CD4-positive, CD25-positive, alpha-beta regulatory T cell (primary cell): ENCODE results near the gene MPHOSPH9. TPM values are rescaled to one million over a fixed set of nuclear protein-coding genes. Genes with fewer than 3 reads are reported as not detected.
"Not testable (repeated sequence)": the region's sequence is repeated elsewhere in the genome, so short reads cannot be mapped to it uniquely, and the experiment has no call there.

Source experiments
- ATAC-seq, 2 donors: fragments of 150-1000 bp; cut with Tn5 transposase; one replicate each; pipeline ENCODE4 v1.10.0; 2021; ENCODE audit warnings: low read depth in 2 of 2, moderate number of reproducible peaks in 2 of 2, moderate library complexity in 1 of 2
- DNase-seq, 3 donors: peaks; one replicate each; pipeline versions ENCODE4 v3.0.0 to v3.0.0-alpha.2; 2012 to 2022; ENCODE audit warnings: mixed read lengths in 1 of 3
- H3K27ac ChIP-seq: one replicate; pipeline ENCODE4 v1.7.0; 2013; ENCODE audit warnings: mild to moderate bottlenecking, low read length; ENCODE audit not compliant: insufficient read depth, poor library complexity, severe bottlenecking
- H3K27me3 ChIP-seq: one replicate; pipeline ENCODE4 v1.7.0; 2013; ENCODE audit warnings: low read length; ENCODE audit not compliant: control insufficient read depth, insufficient read depth
- H3K36me3 ChIP-seq: one replicate; pipeline ENCODE4 v1.7.0; 2013; ENCODE audit warnings: mild to moderate bottlenecking, low read length, moderate library complexity; ENCODE audit not compliant: control insufficient read depth, insufficient read depth
- H3K4me1 ChIP-seq: 2 replicates; pipeline ENCODE4 v1.7.0; 2013; ENCODE audit warnings: mild to moderate bottlenecking, low read length; ENCODE audit not compliant: insufficient read depth, control insufficient read depth, poor library complexity, severe bottlenecking
- H3K4me3 ChIP-seq: one replicate; pipeline ENCODE4 v1.7.0; 2013; ENCODE audit warnings: low read depth, mild to moderate bottlenecking, low read length, moderate library complexity
- H3K9me3 ChIP-seq, 2 experiments: 1 replicate in 1 of 2; 2 replicates in 1 of 2; pipeline ENCODE4 v1.7.0; 2013; ENCODE audit warnings: low read length in 2 of 2, mild to moderate bottlenecking in 1 of 2, moderate library complexity in 1 of 2; ENCODE audit not compliant: control insufficient read depth in 2 of 2
- H3K27ac Mint-ChIP-seq, 3 donors: one replicate each; pipeline ENCODE4 v1.8.0; 2020 to 2022; ENCODE audit warnings: mild to moderate bottlenecking in 3 of 3, mixed read lengths in 3 of 3, moderate library complexity in 2 of 3
- H3K27me3 Mint-ChIP-seq: one replicate; pipeline ENCODE4 v1.8.0; 2022; ENCODE audit warnings: mild to moderate bottlenecking, mixed read lengths
- H3K36me3 Mint-ChIP-seq: one replicate; pipeline ENCODE4 v1.8.0; 2020; ENCODE audit warnings: mixed read lengths
- H3K4me1 Mint-ChIP-seq, 4 donors: one replicate each; pipeline ENCODE4 v1.8.0; 2020 to 2022; ENCODE audit warnings: mixed read lengths in 4 of 4, mild to moderate bottlenecking in 1 of 4
- H3K4me3 Mint-ChIP-seq, 4 donors: one replicate each; pipeline ENCODE4 v1.8.0; 2020 to 2022; ENCODE audit warnings: mild to moderate bottlenecking in 4 of 4, mixed read lengths in 4 of 4, moderate library complexity in 3 of 4
- H3K9me3 Mint-ChIP-seq, 7 donors: one replicate each; pipeline ENCODE4 v1.8.0; 2020 to 2022; ENCODE audit warnings: mixed read lengths in 7 of 7, mild to moderate bottlenecking in 3 of 7, moderate library complexity in 2 of 7
- polyA plus RNA-seq, 4 donors: library from polyadenylated mRNA; unstranded; fragments of 300-500 nt; fragmentation: Illumina TruSeq; gene quantifications; one replicate each; pipeline ENCODE4 v1.2.3, GENCODE V29; 2021
- total RNA-seq: library from RNA; stranded (reverse); gene quantifications from one replicate; pipeline ENCODE4 v1.2.3, GENCODE V29; 2022

MPHOSPH9 gene
- total and polyA plus RNA-seq, 5 donors from 2014 or later, result 30.9 to 83.5 (median 48.2) TPM

DNA sequence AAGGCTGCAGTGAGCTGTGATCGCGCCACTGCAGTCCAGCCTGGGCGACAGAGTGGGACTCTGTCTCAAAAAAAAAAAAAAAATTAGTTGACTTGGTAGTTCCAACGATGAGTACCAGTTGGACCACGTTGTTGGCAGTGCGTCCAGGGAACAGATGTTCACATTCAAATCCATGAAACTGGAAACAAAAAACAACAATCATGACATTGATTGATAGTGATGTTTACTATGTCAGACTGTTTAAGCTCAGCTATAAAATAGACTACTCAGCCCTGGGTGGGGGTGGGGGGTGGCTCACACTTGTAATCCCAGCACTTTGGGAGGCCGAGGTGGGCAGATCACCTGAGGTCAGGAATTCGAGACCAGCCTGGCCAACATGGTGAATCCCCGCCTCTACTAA is 19.4 kb upstream of the MPHOSPH9 start:
- H3K27me3 Mint-ChIP-seq, H3K9me3 Mint-ChIP-seq, H3K4me3 Mint-ChIP-seq, H3K27ac ChIP-seq, H3K9me3 ChIP-seq, H3K27me3 ChIP-seq, ATAC-seq, H3K4me3 ChIP-seq, H3K4me1 ChIP-seq, DNase-seq: not testable (repeated sequence)
- peaks cover 46% of the 10 kb centered on the region for H3K36me3 ChIP-seq
- H3K4me1 Mint-ChIP-seq, result peaks cover 9 to 50% (median 31%) of the 10 kb centered on the region in 4 donors
- H3K36me3 Mint-ChIP-seq, result peaks cover 33% of the 10 kb centered on the region
- H3K27ac Mint-ChIP-seq, result peak overlapping the region in 1 of 3 donors; percentile 48

DNA sequence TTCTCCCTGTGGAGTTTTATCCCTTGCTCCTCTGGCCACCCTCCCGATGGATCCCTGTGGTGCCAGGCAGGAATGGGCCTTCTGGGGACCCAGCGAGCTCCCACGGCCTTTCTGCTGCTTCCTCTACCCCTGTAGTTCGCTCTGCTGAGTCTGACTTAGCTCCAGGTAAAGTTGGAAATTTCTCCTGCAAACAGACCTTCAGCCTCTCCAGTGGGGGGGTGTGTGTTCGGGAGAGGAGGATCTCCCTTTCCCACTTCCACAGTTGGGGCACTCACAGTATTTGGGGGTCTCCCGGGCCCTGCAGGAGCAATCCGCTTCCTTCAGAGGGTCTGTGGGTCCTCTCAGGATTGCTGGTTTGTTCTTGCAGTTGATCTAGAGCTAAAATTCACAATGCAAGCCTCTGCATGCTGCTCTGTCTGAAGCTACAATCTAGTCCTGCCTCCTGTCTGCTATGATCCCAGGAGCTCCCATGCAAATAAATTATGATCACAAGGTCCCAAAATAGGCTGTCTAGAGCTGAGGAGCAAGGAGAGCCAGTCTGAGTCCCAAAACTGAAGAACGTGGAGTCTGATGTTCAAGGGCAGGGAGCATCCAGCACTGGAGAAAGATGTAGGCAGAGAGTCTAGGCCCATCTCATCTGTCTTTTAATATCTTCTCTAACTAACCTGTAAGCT is 18.6 kb upstream of the MPHOSPH9 start:
- H3K36me3 ChIP-seq, result peaks cover 43% of the 10 kb centered on the region
- H3K27ac ChIP-seq, result no peak overlapping the region
- Mint-ChIP-seq H3K9me3 (no peaks in the 10 kb centered on the region), H3K27me3 (no peaks in the 10 kb centered on the region), H3K27ac (peak overlapping the region in 2 of 3 donors; percentile 54 to 66), H3K4me1 (peaks cover 13 to 57% (median 36%) of the 10 kb centered on the region in 4 donors), H3K36me3 (peaks cover 35% of the 10 kb centered on the region), H3K4me3 (no peak overlapping the region)
- no peak for ATAC-seq
- DNase-seq, result no peak
- H3K27me3 ChIP-seq, result no peaks in the 10 kb centered on the region
- H3K9me3 ChIP-seq, result no peaks in the 10 kb centered on the region
- no peak overlapping the region for H3K4me3 ChIP-seq
- H3K4me1 ChIP-seq, result peaks cover 5% of the 10 kb centered on the region

DNA sequence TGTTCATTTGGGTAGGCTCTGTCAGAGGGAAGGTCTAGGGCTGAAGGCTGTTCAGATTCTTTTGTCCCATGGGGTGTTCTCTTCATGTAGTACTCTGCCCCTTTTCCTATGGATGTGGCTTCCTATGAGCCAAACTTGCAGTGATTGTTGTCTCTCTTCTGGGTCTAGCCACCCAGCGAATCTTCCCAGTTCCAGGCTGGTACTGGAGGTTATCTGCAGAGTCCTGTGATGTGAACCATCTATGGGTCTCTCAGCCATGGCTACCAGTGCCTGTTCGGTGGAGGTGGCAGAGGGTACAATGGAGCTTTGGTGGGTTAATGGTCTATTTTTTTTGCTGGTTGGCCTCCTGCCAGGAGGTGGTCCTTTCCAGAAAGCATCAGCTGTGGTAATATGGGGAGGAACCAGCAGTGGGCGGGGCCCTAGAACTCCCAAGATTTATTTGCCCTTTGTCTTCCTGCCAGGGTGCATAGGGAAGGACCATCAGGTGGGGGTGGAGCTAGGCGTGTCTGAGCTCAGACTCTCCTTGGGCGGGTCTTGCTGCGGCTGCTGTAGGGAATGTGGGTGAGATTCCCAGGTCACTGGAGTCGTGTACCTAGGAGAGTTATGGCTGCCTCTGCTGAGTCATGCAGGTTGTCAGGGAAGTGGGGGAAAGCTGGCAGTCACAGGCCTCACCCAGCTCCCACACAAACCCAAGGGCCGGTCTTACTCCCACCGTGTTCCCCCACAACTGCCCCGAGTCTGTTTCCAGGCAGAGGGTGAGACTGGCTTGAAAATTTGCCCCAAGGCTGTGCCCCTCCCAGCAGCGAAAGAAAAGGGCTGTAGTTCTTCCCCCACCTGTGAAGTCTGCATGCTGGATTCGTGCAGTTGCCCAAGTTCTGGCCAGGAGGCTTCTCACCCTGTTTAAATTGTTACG is 17.8 kb upstream of the MPHOSPH9 start:
- Histone ChIP-seq H3K36me3 (peaks cover 36% of the 10 kb centered on the region), H3K27ac (no peak overlapping the region), H3K9me3 (no peaks in the 10 kb centered on the region), H3K4me3 (no peak overlapping the region), H3K27me3 (no peaks in the 10 kb centered on the region), H3K4me1 (peaks cover 5% of the 10 kb centered on the region)
- H3K27ac Mint-ChIP-seq, result peak overlapping the region; percentile 54 to 66 (median 63)
- ATAC-seq (no peak), DNase-seq (no peak)
- no peaks in the 10 kb centered on the region for H3K9me3 Mint-ChIP-seq
- H3K4me1 Mint-ChIP-seq, result peaks cover 16 to 63% (median 39%) of the 10 kb centered on the region in 4 donors
- H3K4me3 Mint-ChIP-seq, result peak overlapping the region in 1 of 4 donors; percentile 18
- peaks cover 31% of the 10 kb centered on the region for H3K36me3 Mint-ChIP-seq
- no peaks in the 10 kb centered on the region for H3K27me3 Mint-ChIP-seq

DNA sequence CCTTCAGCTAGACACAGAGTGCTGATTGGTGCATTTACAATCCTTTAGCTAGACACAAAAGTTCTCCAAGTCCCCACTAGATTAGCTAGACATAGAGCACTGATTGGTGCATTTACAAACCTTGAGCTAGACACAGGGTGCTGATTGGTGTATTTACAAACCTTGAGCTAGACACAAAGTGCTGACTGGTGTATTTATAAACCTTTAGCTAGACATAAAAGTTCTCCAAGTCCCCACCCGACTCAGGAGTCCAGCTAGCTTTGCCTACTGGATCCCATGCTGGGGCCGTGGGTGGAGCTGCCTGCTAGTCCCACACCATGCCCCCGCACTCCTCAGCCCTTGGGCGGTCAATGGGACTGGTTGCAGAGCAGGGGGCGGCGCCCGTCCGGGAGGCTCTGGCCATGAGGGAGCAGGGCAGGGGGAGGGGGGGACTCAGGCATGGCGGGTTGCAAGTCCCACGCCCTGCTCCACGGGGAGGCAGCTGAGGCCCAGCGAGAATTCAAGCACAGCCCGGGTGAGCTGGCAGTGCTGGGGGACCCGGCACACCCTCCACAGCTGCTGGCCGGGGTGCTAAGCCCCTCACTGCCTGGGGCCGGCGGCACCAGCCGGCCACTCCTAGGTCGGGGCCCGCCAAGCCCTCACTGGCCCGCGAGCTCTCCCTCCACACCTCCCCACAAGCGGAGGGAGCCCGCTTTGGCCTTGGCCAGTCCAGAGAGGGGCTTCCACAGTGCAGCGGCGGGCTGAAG is 16.2 kb upstream of the MPHOSPH9 start:
- H3K27ac Mint-ChIP-seq, H3K9me3 Mint-ChIP-seq, H3K4me1 ChIP-seq, H3K27ac ChIP-seq, H3K4me3 Mint-ChIP-seq, ATAC-seq, DNase-seq, H3K9me3 ChIP-seq, H3K4me3 ChIP-seq, H3K27me3 ChIP-seq, H3K27me3 Mint-ChIP-seq: not testable (repeated sequence)
- H3K36me3 Mint-ChIP-seq, result peaks cover 37% of the 10 kb centered on the region
- H3K4me1 Mint-ChIP-seq, result peaks cover 22 to 74% (median 47%) of the 10 kb centered on the region in 4 donors
- H3K36me3 ChIP-seq, result peaks cover 23% of the 10 kb centered on the region

DNA sequence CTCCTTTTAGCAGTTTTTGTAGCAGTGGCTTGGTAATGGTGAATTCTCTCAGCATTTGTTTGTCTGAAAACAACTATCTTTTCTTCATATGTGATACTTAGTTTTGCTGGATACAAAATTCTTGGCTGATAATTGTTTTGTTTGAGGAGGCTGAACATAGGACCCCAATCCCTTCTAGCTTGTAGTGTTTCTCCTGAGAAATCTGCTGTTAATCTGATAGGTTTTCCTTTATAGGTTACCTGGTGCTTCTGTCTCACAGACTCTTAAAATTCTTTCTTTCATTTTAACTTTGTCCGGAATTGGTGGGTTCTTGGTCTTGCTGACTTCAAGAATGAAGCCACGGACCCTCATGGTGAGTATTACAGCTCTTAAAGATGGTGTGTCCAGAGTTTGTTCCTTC is 15.2 kb upstream of the MPHOSPH9 start:
- H3K4me3 Mint-ChIP-seq, result peak overlapping the region; percentile 2 to 50 (median 39)
- H3K4me1 ChIP-seq, ATAC-seq, H3K9me3 Mint-ChIP-seq, H3K27ac ChIP-seq, DNase-seq, H3K9me3 ChIP-seq, H3K27me3 ChIP-seq, H3K27me3 Mint-ChIP-seq, H3K4me3 ChIP-seq: not testable (repeated sequence)
- H3K36me3 ChIP-seq, result peaks cover 14% of the 10 kb centered on the region
- H3K27ac Mint-ChIP-seq, result peak overlapping the region in 2 of 3 donors; percentile 31 to 85
- peaks cover 32% of the 10 kb centered on the region for H3K36me3 Mint-ChIP-seq
- peaks cover 22 to 75% (median 51%) of the 10 kb centered on the region in 4 donors for H3K4me1 Mint-ChIP-seq

DNA sequence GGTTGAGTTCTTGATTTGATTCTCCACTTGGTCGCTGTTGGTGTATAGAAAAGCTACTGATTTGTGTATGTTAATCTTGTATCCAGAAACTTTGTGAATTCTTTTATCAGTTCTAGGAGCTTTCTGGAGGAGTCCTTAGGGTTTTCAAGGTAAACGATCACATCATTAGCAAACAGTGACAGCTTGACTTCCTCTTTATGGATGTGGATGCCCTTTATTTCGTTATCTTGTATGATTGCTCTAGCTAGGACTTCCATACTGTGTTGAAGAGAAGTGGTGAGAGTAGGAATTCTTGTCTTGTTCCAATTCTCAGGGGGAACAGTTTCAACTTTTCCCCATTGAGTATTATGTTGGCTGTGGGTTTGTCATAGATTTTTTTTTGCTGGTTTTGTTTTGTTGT is 12.7 kb upstream of the MPHOSPH9 start:
- no peaks in the 10 kb centered on the region for H3K27me3 ChIP-seq
- no peak for DNase-seq
- peaks cover 18% of the 10 kb centered on the region for H3K36me3 ChIP-seq
- Mint-ChIP-seq H3K9me3 (no peaks in the 10 kb centered on the region), H3K4me1 (peaks cover 31 to 75% (median 54%) of the 10 kb centered on the region in 4 donors), H3K27ac (peak overlapping the region; percentile 52 to 90 (median 72)), H3K36me3 (peaks cover 39% of the 10 kb centered on the region), H3K27me3 (no peaks in the 10 kb centered on the region), H3K4me3 (peak overlapping the region in 3 of 4 donors; percentile 24 to 76 (median 46))
- ATAC-seq, result no peak
- peaks cover 3% of the 10 kb centered on the region for H3K4me1 ChIP-seq
- H3K27ac ChIP-seq, result no peak overlapping the region
- H3K9me3 ChIP-seq, result no peaks in the 10 kb centered on the region
- H3K4me3 ChIP-seq, result no peak overlapping the region

DNA sequence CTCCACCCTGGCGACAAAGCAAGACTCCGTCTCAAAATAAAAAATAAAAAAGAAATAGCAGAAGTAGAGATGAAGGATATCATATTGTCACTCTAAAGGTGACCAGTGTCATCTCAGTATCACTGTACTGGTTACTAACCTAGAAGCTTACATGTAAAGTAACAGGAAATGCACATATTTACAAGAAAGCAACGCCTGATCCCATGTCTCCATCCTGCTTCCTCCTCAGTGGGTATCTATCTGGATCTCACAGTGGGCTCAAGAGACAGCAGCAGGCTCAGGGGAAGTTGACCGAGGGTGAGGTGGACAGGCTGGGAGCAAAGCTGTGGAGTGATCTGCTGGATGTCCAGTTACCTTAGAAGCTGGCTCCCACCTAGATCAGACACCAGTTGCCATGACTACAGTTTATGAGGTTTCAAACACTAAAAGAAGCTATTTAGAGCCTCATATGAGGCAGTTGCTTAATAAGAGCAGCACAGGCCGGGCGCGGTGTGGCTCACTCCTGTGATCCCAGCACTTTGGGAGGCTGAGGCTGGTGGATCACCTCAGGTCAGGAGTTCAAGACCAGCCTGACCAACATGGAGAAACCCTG is 10.8 kb upstream of the MPHOSPH9 start:
- H3K27ac ChIP-seq, result no peak overlapping the region
- H3K9me3 Mint-ChIP-seq, result no peaks in the 10 kb centered on the region

More for the DNA sequence above, 10.8 kb upstream of the MPHOSPH9 start:
- Histone ChIP-seq H3K36me3 (peaks cover 27% of the 10 kb centered on the region), H3K9me3 (no peaks in the 10 kb centered on the region), H3K4me3 (no peak overlapping the region), H3K27me3 (no peaks in the 10 kb centered on the region), H3K4me1 (peaks cover 2% of the 10 kb centered on the region)
- no peaks in the 10 kb centered on the region for H3K27me3 Mint-ChIP-seq
- DNase-seq (no peak), ATAC-seq (no peak)
- peaks cover 22 to 72% (median 45%) of the 10 kb centered on the region in 4 donors for H3K4me1 Mint-ChIP-seq
- peak overlapping the region in 2 of 4 donors; percentile 25 to 60 for H3K4me3 Mint-ChIP-seq
- peak overlapping the region in 1 of 3 donors; percentile 49 for H3K27ac Mint-ChIP-seq
- peaks cover 33% of the 10 kb centered on the region for H3K36me3 Mint-ChIP-seq
